Loucy (cell line): ENCODE measurements around the gene JPH2.

Experiments
- H2AFZ ChIP-seq: fragments of 200-600 bp; sonication (generic); 2 replicates; pipeline ENCODE4 v1.6.0; 2016; ENCODE audit warnings: antibody characterized with exemption, mild to moderate bottlenecking, low read length, moderate library complexity
- H3F3A ChIP-seq: fragments of 200-600 bp; 2 replicates; pipeline ENCODE4 v1.6.0; 2016; ENCODE audit warnings: antibody characterized with exemption, low read depth, mild to moderate bottlenecking
- H3K27me3 ChIP-seq: fragments of 200-600 bp; sonication (generic); 2 replicates; pipeline ENCODE4 v1.6.1; 2014; ENCODE audit warnings: low read length, mild to moderate bottlenecking; ENCODE audit not compliant: insufficient read depth, poor library complexity, severe bottlenecking
- H3K36me3 ChIP-seq: fragments of 200-600 bp; sonication (generic); 2 replicates; pipeline ENCODE4 v1.6.1; 2016; ENCODE audit warnings: low read length; ENCODE audit not compliant: insufficient read depth
- H3K4me1 ChIP-seq: fragments of 200-600 bp; sonication (generic); 2 replicates; pipeline ENCODE4 v1.5.1; 2014; ENCODE audit warnings: low read length, mild to moderate bottlenecking; ENCODE audit not compliant: insufficient read depth, poor library complexity, severe bottlenecking
- H3K4me2 ChIP-seq: fragments of 200-600 bp; sonication (generic); 2 replicates; pipeline ENCODE4 v1.6.0; 2014; ENCODE audit warnings: antibody characterized with exemption, low read length, low read depth, mild to moderate bottlenecking; ENCODE audit not compliant: poor library complexity, severe bottlenecking
- H3K4me3 ChIP-seq: fragments of 200-600 bp; sonication (generic); 2 replicates; pipeline ENCODE4 v1.5.1; 2014; ENCODE audit warnings: low read length, mild to moderate bottlenecking, mixed read lengths; ENCODE audit not compliant: poor library complexity, severe bottlenecking
- H3K79me2 ChIP-seq: fragments of 200-600 bp; sonication (generic); 2 replicates; pipeline ENCODE4 v1.6.1; 2014; ENCODE audit warnings: low read length; ENCODE audit not compliant: insufficient read depth
- H3K9ac ChIP-seq: fragments of 200-600 bp; sonication (generic); 2 replicates; pipeline ENCODE4 v1.6.0; 2014; ENCODE audit warnings: mild to moderate bottlenecking, low read depth, low read length, moderate library complexity; ENCODE audit not compliant: poor library complexity, severe bottlenecking
- H3K9me2 ChIP-seq: fragments of 200-600 bp; sonication (generic); replicated peaks from 2 replicates; pipeline ENCODE4 v1.6.1; 2016; ENCODE audit warnings: low read depth, low read length, mixed read lengths
- H3K9me3 ChIP-seq: fragments of 200-600 bp; sonication (generic); 2 replicates; pipeline ENCODE4 v1.6.1; 2014; ENCODE audit warnings: mild to moderate bottlenecking, antibody characterized with exemption, low read length, low read depth; ENCODE audit not compliant: insufficient read depth
- H4K20me1 ChIP-seq: fragments of 200-600 bp; sonication (generic); 2 replicates; pipeline ENCODE4 v1.6.0; 2014; ENCODE audit warnings: antibody characterized with exemption, low read length, mild to moderate bottlenecking; ENCODE audit not compliant: insufficient read depth, poor library complexity, severe bottlenecking
- EZH2phosphoT487 ChIP-seq: fragments of 200-600 bp; IDR thresholded peaks from 2 replicates; pipeline ENCODE4 v1.6.1; 2018; ENCODE audit warnings: antibody characterized with exemption, mild to moderate bottlenecking, moderate library complexity, borderline replicate concordance
- TF ChIP-seq, protein P1 (sequence below): fragments of 200-600 bp; sonication (generic); conservative IDR thresholded peaks from 2 replicates; pipeline ENCODE4 v1.5.1; 2014; ENCODE audit warnings: mild to moderate bottlenecking, antibody characterized with exemption, low read length

Gene JPH2

GRCh38 chr20:44174996-44175765 is 11.8 kb downstream of the JPH2 start:
- TF ChIP-seq, protein P1, sequence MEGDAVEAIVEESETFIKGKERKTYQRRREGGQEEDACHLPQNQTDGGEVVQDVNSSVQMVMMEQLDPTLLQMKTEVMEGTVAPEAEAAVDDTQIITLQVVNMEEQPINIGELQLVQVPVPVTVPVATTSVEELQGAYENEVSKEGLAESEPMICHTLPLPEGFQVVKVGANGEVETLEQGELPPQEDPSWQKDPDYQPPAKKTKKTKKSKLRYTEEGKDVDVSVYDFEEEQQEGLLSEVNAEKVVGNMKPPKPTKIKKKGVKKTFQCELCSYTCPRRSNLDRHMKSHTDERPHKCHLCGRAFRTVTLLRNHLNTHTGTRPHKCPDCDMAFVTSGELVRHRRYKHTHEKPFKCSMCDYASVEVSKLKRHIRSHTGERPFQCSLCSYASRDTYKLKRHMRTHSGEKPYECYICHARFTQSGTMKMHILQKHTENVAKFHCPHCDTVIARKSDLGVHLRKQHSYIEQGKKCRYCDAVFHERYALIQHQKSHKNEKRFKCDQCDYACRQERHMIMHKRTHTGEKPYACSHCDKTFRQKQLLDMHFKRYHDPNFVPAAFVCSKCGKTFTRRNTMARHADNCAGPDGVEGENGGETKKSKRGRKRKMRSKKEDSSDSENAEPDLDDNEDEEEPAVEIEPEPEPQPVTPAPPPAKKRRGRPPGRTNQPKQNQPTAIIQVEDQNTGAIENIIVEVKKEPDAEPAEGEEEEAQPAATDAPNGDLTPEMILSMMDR = no peak
- TF ChIP-seq EZH2phosphoT487 = no peak
- H3K9ac ChIP-seq = no peak overlapping the region
- H3K4me2 ChIP-seq = no peak overlapping the region
- no peaks in the 10 kb centered on the region for H3F3A ChIP-seq
- no peak overlapping the region for H3K4me3 ChIP-seq
- H3K27me3 ChIP-seq = no peaks in the 10 kb centered on the region
- no peaks in the 10 kb centered on the region for H3K9me3 ChIP-seq
- no peaks in the 10 kb centered on the region for H4K20me1 ChIP-seq
- H2AFZ ChIP-seq = no peak overlapping the region
- no peaks in the 10 kb centered on the region for H3K4me1 ChIP-seq
- no peaks in the 10 kb centered on the region for H3K79me2 ChIP-seq
- no peaks in the 10 kb centered on the region for H3K36me3 ChIP-seq
- H3K9me2 ChIP-seq = no peaks in the 10 kb centered on the region

DNA sequence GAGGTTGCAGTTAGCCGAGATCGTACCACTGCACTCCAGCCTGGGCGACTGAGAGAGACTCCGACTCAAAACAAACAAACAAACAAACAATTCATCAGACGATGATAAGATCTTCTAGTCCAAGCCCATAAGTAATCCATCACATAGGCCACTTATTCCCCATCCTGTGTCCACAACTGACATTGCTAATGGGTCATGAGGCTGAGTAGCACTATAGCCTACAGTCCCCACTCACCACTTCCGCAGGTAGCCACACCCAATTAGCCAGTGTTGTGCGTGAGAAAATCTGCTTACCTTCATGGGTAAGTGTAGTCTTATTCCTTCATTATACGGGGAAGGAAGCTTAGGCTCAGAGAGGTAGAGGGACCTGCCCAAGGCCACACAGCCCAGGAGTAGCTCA is 13.1 kb downstream of the JPH2 start:
- H3K9me3 ChIP-seq = no peaks in the 10 kb centered on the region
- H3K4me1 ChIP-seq = no peaks in the 10 kb centered on the region
- no peaks in the 10 kb centered on the region for H4K20me1 ChIP-seq
- H2AFZ ChIP-seq = no peak overlapping the region
- TF ChIP-seq, protein P1 = no peak
- TF ChIP-seq EZH2phosphoT487 = no peak
- H3K9me2 ChIP-seq = no peaks in the 10 kb centered on the region
- no peaks in the 10 kb centered on the region for H3K79me2 ChIP-seq
- no peak overlapping the region for H3K9ac ChIP-seq
- no peaks in the 10 kb centered on the region for H3K36me3 ChIP-seq
- H3K4me2 ChIP-seq = no peak overlapping the region
- H3F3A ChIP-seq = no peaks in the 10 kb centered on the region
- no peaks in the 10 kb centered on the region for H3K27me3 ChIP-seq
- H3K4me3 ChIP-seq = no peak overlapping the region

GRCh38 chr20:44173116-44173515 is 13.9 kb downstream of the JPH2 start:
- H3K4me2 ChIP-seq = no peak overlapping the region
- no peaks in the 10 kb centered on the region for H3K4me1 ChIP-seq

More at GRCh38 chr20:44173116-44173515, 13.9 kb downstream of the JPH2 start:
- no peaks in the 10 kb centered on the region for H3K36me3 ChIP-seq
- no peaks in the 10 kb centered on the region for H3K9me2 ChIP-seq
- H3K27me3 ChIP-seq = no peaks in the 10 kb centered on the region
- no peaks in the 10 kb centered on the region for H4K20me1 ChIP-seq
- no peak overlapping the region for H2AFZ ChIP-seq
- TF ChIP-seq EZH2phosphoT487 = no peak
- TF ChIP-seq, protein P1 = no peak
- H3K4me3 ChIP-seq = no peak overlapping the region
- H3K9ac ChIP-seq = no peak overlapping the region
- H3K79me2 ChIP-seq = no peaks in the 10 kb centered on the region
- H3F3A ChIP-seq = no peaks in the 10 kb centered on the region
- H3K9me3 ChIP-seq = no peaks in the 10 kb centered on the region
